CD4-positive, alpha-beta T cell treated with Interleukin-17A for 4 hours (primary cell): ENCODE measurements around the gene CDYL.

ENCODE experiments used
- DNase-seq: peaks from one replicate; pipeline ENCODE4 v3.0.0-alpha.2; 2020; ENCODE audit warnings: mixed read lengths

CDYL gene

GRCh38 chr6:4776131-4776492 is at the start of gene CDYL:
Gene CDYL, plus strand, starts transcription at chr6:4776404. Its CDS starts 380 bp downstream, at chr6:4776784.
- DNase-seq = peak; percentile 95

GRCh38 chr6:4726645-4727044 is 49.6 kb upstream of the CDYL start:
- DNase-seq = no peak

GRCh38 chr6:4727217-4727616 is 49.0 kb upstream of the CDYL start:
- DNase-seq = no peak

- DNase-seq = no peak
Observed at GRCh38 chr6:4727671-4728435, 48.4 kb upstream of the CDYL start.

GRCh38 chr6:4728436-4728769 is 47.8 kb upstream of the CDYL start:
- no peak for DNase-seq

GRCh38 chr6:4728926-4729325 is 47.3 kb upstream of the CDYL start:
- DNase-seq = no peak

GRCh38 chr6:4731996-4732395 is 44.2 kb upstream of the CDYL start:
- DNase-seq = no peak

- no peak for DNase-seq
Observed at GRCh38 chr6:4732691-4733315, 43.4 kb upstream of the CDYL start.

GRCh38 chr6:4736371-4736873 is 39.8 kb upstream of the CDYL start:
- no peak for DNase-seq

- DNase-seq = no peak
Observed at GRCh38 chr6:4740032-4740431, 36.2 kb upstream of the CDYL start.

- no peak for DNase-seq
Observed at GRCh38 chr6:4743062-4743461, 33.1 kb upstream of the CDYL start.

- no peak for DNase-seq
Observed at GRCh38 chr6:4743926-4744325, 32.3 kb upstream of the CDYL start.

GRCh38 chr6:4747588-4747987 is 28.6 kb upstream of the CDYL start:
- DNase-seq = no peak

GRCh38 chr6:4751823-4752464 is 24.3 kb upstream of the CDYL start:
- DNase-seq = no peak

GRCh38 chr6:4756247-4756646 is 20.0 kb upstream of the CDYL start:
- no peak for DNase-seq

GRCh38 chr6:4759997-4760396 is 16.2 kb upstream of the CDYL start:
- no peak for DNase-seq

- DNase-seq = no peak
Observed at GRCh38 chr6:4760773-4761172, 15.4 kb upstream of the CDYL start.

GRCh38 chr6:4762294-4762693 is 13.9 kb upstream of the CDYL start:
- no peak for DNase-seq

GRCh38 chr6:4763921-4764320 is 12.3 kb upstream of the CDYL start:
- DNase-seq = no peak

GRCh38 chr6:4768815-4769214 is 7.4 kb upstream of the CDYL start:
- no peak for DNase-seq

GRCh38 chr6:4772750-4773149 is 3.5 kb upstream of the CDYL start:
- DNase-seq = no peak

- no peak for DNase-seq
Observed at GRCh38 chr6:4773181-4773580, 3.0 kb upstream of the CDYL start.

GRCh38 chr6:4774296-4774695 is 1.9 kb upstream of the CDYL start:
- DNase-seq = no peak
